PC-9 (cell line): Measurements from ENCODE around the gene PLOD2. TPM values are rescaled to one million over a fixed set of nuclear protein-coding genes. Genes with fewer than 3 reads are reported as not detected.

Experiments used
- BruUV-seq: library from RNA; stranded (reverse); fragments of 400-500 nt; replicated peaks from 2 replicates; lab custom pipeline; 2021; lab: Mats Ljungman, UMichigan
- CTCF ChIA-PET: fragments of 300-600 bp; sonication (Branson Sonifier 250); formaldehyde crosslinking; loops from one replicate; lab custom pipeline; 2022; ENCODE audit warnings: antibody characterized with exemption; lab: Charles Lee
- POLR2A ChIA-PET: fragments of 300-600 bp; sonication (Branson Sonifier 250); formaldehyde crosslinking; loops from one replicate; lab custom pipeline; 2022; ENCODE audit warnings: antibody characterized with exemption; ENCODE audit not compliant: unreplicated experiment; lab: Charles Lee
- DNase-seq, 2 experiments: peaks; one replicate each; pipeline versions ENCODE4 v3.0.0 to v3.0.0-alpha.2; 2015 to 2022; ENCODE audit warnings: mixed read lengths in 1 of 2
- H2AFZ ChIP-seq: fragments of 200-600 bp; sonication (generic); 2 replicates; pipeline ENCODE4 v1.8.1; 2017; ENCODE audit warnings: antibody characterized with exemption
- H3F3A ChIP-seq: fragments of 200-600 bp; sonication (generic); 2 replicates; pipeline ENCODE4 v1.8.1; 2017; ENCODE audit warnings: antibody characterized with exemption, mild to moderate bottlenecking, low read depth; ENCODE audit not compliant: insufficient read depth
- H3K27ac ChIP-seq: fragments of 200-600 bp; sonication (generic); 2 replicates; pipeline ENCODE4 v1.6.1; 2016; ENCODE audit warnings: mixed run types
- H3K27me3 ChIP-seq: fragments of 200-600 bp; sonication (generic); 2 replicates; pipeline ENCODE4 v1.6.1; 2016; ENCODE audit warnings: low read depth, mixed run types; ENCODE audit not compliant: insufficient read depth
- H3K36me3 ChIP-seq: fragments of 200-600 bp; sonication (generic); 2 replicates; pipeline ENCODE4 v1.6.1; 2016; ENCODE audit warnings: low read depth, mixed run types
- H3K4me1 ChIP-seq: fragments of 200-600 bp; sonication (generic); replicated peaks from 2 replicates; pipeline ENCODE4 v1.6.1; 2016; ENCODE audit warnings: mixed run types; ENCODE audit not compliant: insufficient read depth
- H3K4me2 ChIP-seq: fragments of 200-600 bp; sonication (generic); 2 replicates; pipeline ENCODE4 v1.6.1; 2017; ENCODE audit warnings: mixed run types
- H3K4me3 ChIP-seq: fragments of 200-600 bp; sonication (generic); 2 replicates; pipeline ENCODE4 v1.6.1; 2016; ENCODE audit warnings: mixed run types
- H3K79me2 ChIP-seq: fragments of 200-600 bp; sonication (generic); 2 replicates; pipeline ENCODE4 v1.6.1; 2017; ENCODE audit warnings: low read depth, mixed run types
- H3K9me2 ChIP-seq: fragments of 200-600 bp; sonication (generic); 2 replicates; pipeline ENCODE4 v1.8.1; 2017; ENCODE audit warnings: mild to moderate bottlenecking; ENCODE audit not compliant: insufficient read depth
- H3K9me3 ChIP-seq: fragments of 200-600 bp; sonication (generic); 2 replicates; pipeline ENCODE4 v1.8.1; 2016; ENCODE audit warnings: low read depth; ENCODE audit not compliant: insufficient read depth
- H4K20me1 ChIP-seq: fragments of 200-600 bp; sonication (generic); 2 replicates; pipeline ENCODE4 v1.8.1; 2017; ENCODE audit not compliant: insufficient read depth
- CTCF ChIP-seq: fragments of 200-600 bp; sonication (generic); conservative IDR thresholded peaks from 2 replicates; pipeline ENCODE4 v1.6.1; 2017; ENCODE audit warnings: mixed run types, antibody characterized with exemption, mild to moderate bottlenecking, moderate library complexity
- EZH2 ChIP-seq: fragments of 200-600 bp; sonication (generic); IDR thresholded peaks from 2 replicates; pipeline ENCODE4 v1.8.0; 2017; ENCODE audit warnings: antibody characterized with exemption, low read depth
- intact Hi-C: fragments of 100-400 bp; cut with micrococcal nuclease; formaldehyde crosslinking; loops from one replicate; pipeline ENCODE4 v1.10.0; 2022; ENCODE audit not compliant: unreplicated experiment
- total RNA-seq: library from RNA; stranded (reverse); gene quantifications from 2 replicates; pipeline ENCODE4 v1.2.3, GENCODE V29; 2021

Gene PLOD2
- total RNA-seq, 1 experiment from 2014 or later = 30.3 TPM

GRCh38 chr3:146111337-146111736 lies 49.6 kb downstream of the PLOD2 start:
- no TSS peak for BruUV-seq
- Histone ChIP-seq H3K27me3 (no peaks in the 10 kb centered on the region), H3K79me2 (no peaks in the 10 kb centered on the region), H3K9me2 (no peaks in the 10 kb centered on the region), H3K36me3 (no peaks in the 10 kb centered on the region), H3K9me3 (no peaks in the 10 kb centered on the region), H4K20me1 (no peaks in the 10 kb centered on the region), H3K4me1 (no peaks in the 10 kb centered on the region), H3K27ac (no peak overlapping the region), H3K4me2 (no peak overlapping the region), H2AFZ (no peak overlapping the region), H3K4me3 (no peak overlapping the region), H3F3A (no peaks in the 10 kb centered on the region)
- ChIA-PET CTCF (no interaction called here), POLR2A (no interaction called here)
- TF ChIP-seq CTCF (no peak), EZH2 (no peak)
- intact Hi-C loops = loop anchor here (1.0 kb wide), 1 partner anchor 35 kb away; no protein-coding TSS in a partner anchor
- no peak for DNase-seq

GRCh38 chr3:146110161-146110560 lies 50.8 kb downstream of the PLOD2 start:
- H4K20me1 ChIP-seq = no peaks in the 10 kb centered on the region
- no peaks in the 10 kb centered on the region for H3K27me3 ChIP-seq
- H3K4me1 ChIP-seq = no peaks in the 10 kb centered on the region
- DNase-seq = no peak
- no peaks in the 10 kb centered on the region for H3F3A ChIP-seq
- no peaks in the 10 kb centered on the region for H3K9me2 ChIP-seq
- H3K4me2 ChIP-seq = no peak overlapping the region
- no peaks in the 10 kb centered on the region for H3K9me3 ChIP-seq
- H2AFZ ChIP-seq = no peak overlapping the region
- no peaks in the 10 kb centered on the region for H3K36me3 ChIP-seq
- intact Hi-C loops = no loop called here
- no peaks in the 10 kb centered on the region for H3K79me2 ChIP-seq
- CTCF ChIA-PET = no interaction called here
- no TSS peak for BruUV-seq
- TF ChIP-seq CTCF (no peak), EZH2 (no peak)
- POLR2A ChIA-PET = interaction anchor here (0.6 kb wide), 1 partner anchor 46 kb away, joined by 3 read pairs; no protein-coding TSS in a partner anchor
- no peak overlapping the region for H3K4me3 ChIP-seq
- no peak overlapping the region for H3K27ac ChIP-seq

- Histone ChIP-seq H3K4me3 (no peak overlapping the region), H3K9me3 (no peaks in the 10 kb centered on the region), H4K20me1 (no peaks in the 10 kb centered on the region), H2AFZ (no peak overlapping the region), H3F3A (no peaks in the 10 kb centered on the region), H3K4me2 (no peak overlapping the region), H3K4me1 (no peaks in the 10 kb centered on the region), H3K27me3 (no peaks in the 10 kb centered on the region), H3K36me3 (no peaks in the 10 kb centered on the region), H3K9me2 (0 out of 2 replicates have a peak, but pooled peaks cover 4% of the 10 kb centered on the region), H3K79me2 (no peaks in the 10 kb centered on the region), H3K27ac (no peak overlapping the region)
- TF ChIP-seq EZH2 = no peak
- TF ChIP-seq CTCF = no peak
- CTCF ChIA-PET = no interaction called here
- POLR2A ChIA-PET = no interaction called here
- intact Hi-C loops = no loop called here
- no TSS peak for BruUV-seq
- no peak for DNase-seq
Observed at GRCh38 chr3:146106986-146107385, 54.0 kb downstream of the PLOD2 start.
